Liver (tissue), 9 donors: ENCODE data around the gene AEN. TPM values are rescaled to one million over a fixed set of nuclear protein-coding genes. Genes with fewer than 3 reads are reported as not detected.

ENCODE experiments used
- DNase-seq: peaks from one replicate; pipeline ENCODE4 v3.0.0-alpha.2; 2017; ENCODE audit warnings: low spot score
- H3K27ac ChIP-seq, 2 donors: one replicate each; pipeline ENCODE4 v1.7.0; 2013; ENCODE audit warnings: inconsistent platforms in 2 of 2, low read length in 2 of 2, control low read depth in 1 of 2, low read depth in 1 of 2, mild to moderate bottlenecking in 1 of 2
- H3K27me3 ChIP-seq, 4 donors: one replicate each; pipeline versions ENCODE4 v1.6.1 to v1.7.0; 2013; ENCODE audit warnings: low read length in 3 of 4, inconsistent platforms in 1 of 4, mild to moderate bottlenecking in 1 of 4, moderate library complexity in 1 of 4; ENCODE audit not compliant: control insufficient read depth in 4 of 4, insufficient read depth in 4 of 4
- H3K36me3 ChIP-seq, 4 donors: one replicate each; pipeline versions ENCODE4 v1.6.1 to v1.7.0; 2013; ENCODE audit warnings: low read length in 3 of 4, mild to moderate bottlenecking in 3 of 4, low read depth in 1 of 4, moderate library complexity in 1 of 4; ENCODE audit not compliant: control insufficient read depth in 4 of 4, insufficient read depth in 3 of 4
- H3K4me1 ChIP-seq, 4 donors: one replicate each; pipeline versions ENCODE4 v1.6.1 to v1.7.0; 2013; ENCODE audit warnings: low read length in 3 of 4, mild to moderate bottlenecking in 3 of 4, moderate library complexity in 1 of 4; ENCODE audit not compliant: control insufficient read depth in 4 of 4, insufficient read depth in 4 of 4
- H3K4me3 ChIP-seq, 3 donors: one replicate each; pipeline versions ENCODE4 v1.6.1 to v1.7.0; 2013; ENCODE audit warnings: low read length in 3 of 3, control low read depth in 1 of 3, low read depth in 1 of 3, mild to moderate bottlenecking in 1 of 3
- H3K9ac ChIP-seq, 2 donors: one replicate each; pipeline ENCODE4 v1.7.0; 2013; ENCODE audit warnings: low read length in 2 of 2, mild to moderate bottlenecking in 2 of 2, moderate library complexity in 2 of 2, control low read depth in 1 of 2, low read depth in 1 of 2
- H3K9me3 ChIP-seq, 4 donors: one replicate each; pipeline versions ENCODE4 v1.6.1 to v1.7.0; 2013; ENCODE audit warnings: low read length in 3 of 4; ENCODE audit not compliant: control insufficient read depth in 4 of 4
- CTCF ChIP-seq: fragments of 150-350 bp; IDR thresholded peaks from 2 replicates; pipeline ENCODE4 v1.5.1; 2017; ENCODE audit warnings: improper control_type of control experiment, low read depth, low read length; ENCODE audit not compliant: missing input control
- EGR1 ChIP-seq, 2 donors: IDR thresholded peaks; 2 replicates each; pipeline ENCODE4 v1.6.1; 2016 to 2018; ENCODE audit warnings: antibody characterized with exemption in 2 of 2, low read depth in 2 of 2
- FOXA1 ChIP-seq: IDR thresholded peaks from 2 replicates; pipeline ENCODE4 v1.6.1; 2016; ENCODE audit warnings: antibody characterized with exemption
- FOXA2 ChIP-seq: IDR thresholded peaks from 2 replicates; pipeline ENCODE4 v1.6.1; 2016; ENCODE audit warnings: antibody characterized with exemption
- GABPA ChIP-seq, 2 donors: IDR thresholded peaks in 1 of 2; conservative IDR thresholded peaks in 1 of 2; 2 replicates each; pipeline ENCODE4 v1.6.1; 2016; ENCODE audit warnings: antibody characterized with exemption in 2 of 2, mild to moderate bottlenecking in 1 of 2, moderate library complexity in 1 of 2
- HNF4A ChIP-seq, 2 donors: conservative IDR thresholded peaks; 2 replicates each; pipeline ENCODE4 v1.6.1; 2016; ENCODE audit warnings: antibody characterized with exemption in 2 of 2, mild to moderate bottlenecking in 2 of 2
- HNF4G ChIP-seq: IDR thresholded peaks from 2 replicates; pipeline ENCODE4 v1.6.1; 2016; ENCODE audit warnings: antibody characterized with exemption
- JUND ChIP-seq, 2 donors: IDR thresholded peaks; 2 replicates each; pipeline ENCODE4 v1.6.1; 2016; ENCODE audit warnings: antibody characterized with exemption in 2 of 2
- NR2F2 ChIP-seq: IDR thresholded peaks from 2 replicates; pipeline ENCODE4 v1.6.1; 2016; ENCODE audit warnings: antibody characterized with exemption
- RAD21 ChIP-seq, 2 donors: IDR thresholded peaks; 2 replicates each; pipeline ENCODE4 v1.6.1; 2016; ENCODE audit warnings: antibody characterized with exemption in 2 of 2, mild to moderate bottlenecking in 2 of 2
- RXRA ChIP-seq, 2 donors: IDR thresholded peaks; 2 replicates each; pipeline ENCODE4 v1.6.1; 2017 to 2018; ENCODE audit warnings: antibody characterized with exemption in 2 of 2, mild to moderate bottlenecking in 1 of 2
- TAF1 ChIP-seq: conservative IDR thresholded peaks from 2 replicates; pipeline ENCODE4 v1.6.1; 2016; ENCODE audit warnings: antibody characterized with exemption, mild to moderate bottlenecking
- YY1 ChIP-seq: IDR thresholded peaks from 2 replicates; pipeline ENCODE4 v1.6.1; 2016; ENCODE audit warnings: antibody characterized with exemption, mild to moderate bottlenecking
- ZBTB33 ChIP-seq: IDR thresholded peaks from 2 replicates; pipeline ENCODE4 v1.6.1; 2016; ENCODE audit warnings: antibody characterized with exemption
- polyA plus RNA-seq, 2 donors: library from polyadenylated mRNA; stranded (reverse) in 1 of 2; unstranded in 1 of 2; fragments of 200-250 nt in 1 of 2; fragments of >200 nt in 1 of 2; fragmentation: Nextera tagmentation in 1 of 2; extraction: Ambion mirVana in 1 of 2; gene quantifications; one replicate each; pipeline versions ENCODE4 v1.2.1 to v1.2.3, GENCODE V29; 2013 to 2015
- total RNA-seq, 2 donors: library from RNA; depleted of rRNA; stranded (reverse); fragments of >200 nt; gene quantifications; one replicate each; pipeline ENCODE4 v1.2.3, GENCODE V29; 2014
- TF ChIP-seq, protein P1 (sequence below): IDR thresholded peaks from 2 replicates; pipeline ENCODE4 v1.6.1; 2016; ENCODE audit warnings: antibody characterized with exemption
- TF ChIP-seq, protein P2 (sequence below): IDR thresholded peaks from 2 replicates; pipeline ENCODE4 v1.6.1; 2016; ENCODE audit warnings: antibody characterized with exemption, mild to moderate bottlenecking
- donor health status: healthy.
- donor health status: healthy.
- donor health status: healthy.
- donor health status: healthy.
- donor health status: healthy.

The AEN gene
- total and polyA plus RNA-seq, 4 donors = 2.8 to 19.2 (median 10.5) TPM

GRCh38 chr15:88661041-88661700 is 40.0 kb downstream of the AEN start:
- H3K36me3 ChIP-seq = no peaks in the 10 kb centered on the region
- peaks cover 0 to 2% (median 0%) of the 10 kb centered on the region in 4 donors for H3K4me1 ChIP-seq
- no peak overlapping the region for H3K4me3 ChIP-seq
- H3K27ac ChIP-seq = no peak overlapping the region
- no peak overlapping the region for H3K9ac ChIP-seq
- TF ChIP-seq EGR1 (IDR thresholded peaks at IDR 0.05; ENCODE audit: low read depth in 2 of 2) = no peak
- TF ChIP-seq RXRA (IDR thresholded peaks at IDR 0.05) = no peak
- TF ChIP-seq TAF1 = no peak
- TF ChIP-seq JUND (IDR thresholded peaks at IDR 0.05) = no peak
- TF ChIP-seq, protein P1, sequence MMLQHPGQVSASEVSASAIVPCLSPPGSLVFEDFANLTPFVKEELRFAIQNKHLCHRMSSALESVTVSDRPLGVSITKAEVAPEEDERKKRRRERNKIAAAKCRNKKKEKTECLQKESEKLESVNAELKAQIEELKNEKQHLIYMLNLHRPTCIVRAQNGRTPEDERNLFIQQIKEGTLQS = no peak
- TF ChIP-seq RAD21 (IDR thresholded peaks at IDR 0.05) = no peak
- TF ChIP-seq FOXA1 = no peak
- TF ChIP-seq, protein P2, sequence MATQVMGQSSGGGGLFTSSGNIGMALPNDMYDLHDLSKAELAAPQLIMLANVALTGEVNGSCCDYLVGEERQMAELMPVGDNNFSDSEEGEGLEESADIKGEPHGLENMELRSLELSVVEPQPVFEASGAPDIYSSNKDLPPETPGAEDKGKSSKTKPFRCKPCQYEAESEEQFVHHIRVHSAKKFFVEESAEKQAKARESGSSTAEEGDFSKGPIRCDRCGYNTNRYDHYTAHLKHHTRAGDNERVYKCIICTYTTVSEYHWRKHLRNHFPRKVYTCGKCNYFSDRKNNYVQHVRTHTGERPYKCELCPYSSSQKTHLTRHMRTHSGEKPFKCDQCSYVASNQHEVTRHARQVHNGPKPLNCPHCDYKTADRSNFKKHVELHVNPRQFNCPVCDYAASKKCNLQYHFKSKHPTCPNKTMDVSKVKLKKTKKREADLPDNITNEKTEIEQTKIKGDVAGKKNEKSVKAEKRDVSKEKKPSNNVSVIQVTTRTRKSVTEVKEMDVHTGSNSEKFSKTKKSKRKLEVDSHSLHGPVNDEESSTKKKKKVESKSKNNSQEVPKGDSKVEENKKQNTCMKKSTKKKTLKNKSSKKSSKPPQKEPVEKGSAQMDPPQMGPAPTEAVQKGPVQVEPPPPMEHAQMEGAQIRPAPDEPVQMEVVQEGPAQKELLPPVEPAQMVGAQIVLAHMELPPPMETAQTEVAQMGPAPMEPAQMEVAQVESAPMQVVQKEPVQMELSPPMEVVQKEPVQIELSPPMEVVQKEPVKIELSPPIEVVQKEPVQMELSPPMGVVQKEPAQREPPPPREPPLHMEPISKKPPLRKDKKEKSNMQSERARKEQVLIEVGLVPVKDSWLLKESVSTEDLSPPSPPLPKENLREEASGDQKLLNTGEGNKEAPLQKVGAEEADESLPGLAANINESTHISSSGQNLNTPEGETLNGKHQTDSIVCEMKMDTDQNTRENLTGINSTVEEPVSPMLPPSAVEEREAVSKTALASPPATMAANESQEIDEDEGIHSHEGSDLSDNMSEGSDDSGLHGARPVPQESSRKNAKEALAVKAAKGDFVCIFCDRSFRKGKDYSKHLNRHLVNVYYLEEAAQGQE = no peak
- TF ChIP-seq CTCF = no peak
- TF ChIP-seq HNF4G = no peak
- TF ChIP-seq FOXA2 = no peak
- no peak for TF ChIP-seq ZBTB33
- TF ChIP-seq GABPA (IDR thresholded peaks at IDR 0.05 in 1 of 2, conservative IDR thresholded peaks at IDR 0.05 in 1 of 2) = no peak
- TF ChIP-seq NR2F2 = no peak
- TF ChIP-seq HNF4A (conservative IDR thresholded peaks at IDR 0.05) = no peak
- no peak for TF ChIP-seq YY1
- H3K9me3 ChIP-seq = no peaks in the 10 kb centered on the region
- no peaks in the 10 kb centered on the region for H3K27me3 ChIP-seq
- DNase-seq = no peak
